NCI-H1048 (cell line): Measurements from ENCODE around the gene OPTN.
"Not testable (repeated sequence)": the region's sequence is repeated elsewhere in the genome, so short reads cannot be mapped to it uniquely, and the experiment has no call there.

Experiments used
- DNase-seq: peaks from one replicate; lab custom pipeline; 2025; lab: John Stamatoyannopoulos, UW

The OPTN gene

DNA sequence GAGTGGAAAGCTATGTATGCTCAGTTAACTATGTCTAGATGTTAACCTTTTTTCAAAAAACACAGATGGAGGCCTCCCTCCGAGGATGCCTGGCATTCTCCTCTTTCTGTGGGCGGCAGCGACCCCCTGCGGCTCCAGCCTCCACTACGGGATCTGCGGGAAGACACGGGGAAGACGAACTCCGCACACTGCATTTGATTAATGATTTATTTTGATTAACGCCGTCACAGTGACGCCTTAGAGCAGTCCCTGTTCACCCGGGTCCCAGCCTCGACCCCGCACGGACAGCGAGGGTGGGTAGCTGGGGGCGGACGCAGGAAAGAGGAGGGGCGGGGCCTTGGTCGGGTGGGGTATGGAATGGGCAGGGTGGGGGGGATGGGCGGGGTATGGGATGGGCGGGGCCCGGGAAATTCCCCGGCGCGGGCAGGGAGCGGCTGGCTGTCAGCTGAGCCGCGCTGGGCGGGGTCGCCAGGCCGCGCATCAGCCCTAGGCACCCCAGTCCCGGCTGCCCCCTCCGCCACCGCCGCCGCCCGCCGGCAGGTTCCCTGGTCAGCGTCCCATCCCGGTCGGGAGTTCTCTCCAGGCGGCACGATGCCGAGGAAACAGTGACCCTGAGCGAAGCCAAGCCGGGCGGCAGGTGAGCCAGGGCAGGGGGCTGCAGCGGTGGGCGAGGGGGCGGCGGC, at the start of gene OPTN:
TSS of gene OPTN (plus strand) at position 498 of the 683 bp plus-strand sequence. CDS start 8,960 bp downstream, outside the sequence.
- peak; percentile 38 for DNase-seq

DNA sequence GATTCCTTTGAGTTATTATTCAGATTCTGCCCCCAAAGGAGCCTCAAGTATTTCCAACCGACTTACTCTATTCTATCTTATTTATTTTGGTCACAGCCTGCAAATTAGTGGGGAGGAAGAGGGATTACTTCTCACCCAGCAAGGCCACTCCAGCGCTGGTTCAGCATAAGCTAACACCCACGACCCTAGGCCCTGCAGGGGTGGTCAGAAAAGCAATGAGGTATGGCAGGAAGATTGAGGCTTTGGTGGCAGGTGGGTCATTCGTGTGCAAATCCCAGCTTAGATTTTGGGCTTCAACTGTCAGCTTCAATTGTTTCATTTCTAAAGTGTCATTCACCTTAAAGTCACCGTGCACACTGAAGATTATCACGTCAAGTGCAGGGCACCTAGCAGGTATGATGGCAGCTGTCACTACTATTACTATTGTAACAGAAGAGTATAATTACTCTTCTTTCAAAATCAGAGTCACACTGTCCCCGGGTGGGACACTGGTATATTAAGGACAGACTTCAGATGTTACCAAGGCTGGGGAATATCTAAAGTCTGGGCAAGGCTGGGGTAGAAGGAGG, 48.8 kb upstream of the OPTN start:
- no peak for DNase-seq

DNA sequence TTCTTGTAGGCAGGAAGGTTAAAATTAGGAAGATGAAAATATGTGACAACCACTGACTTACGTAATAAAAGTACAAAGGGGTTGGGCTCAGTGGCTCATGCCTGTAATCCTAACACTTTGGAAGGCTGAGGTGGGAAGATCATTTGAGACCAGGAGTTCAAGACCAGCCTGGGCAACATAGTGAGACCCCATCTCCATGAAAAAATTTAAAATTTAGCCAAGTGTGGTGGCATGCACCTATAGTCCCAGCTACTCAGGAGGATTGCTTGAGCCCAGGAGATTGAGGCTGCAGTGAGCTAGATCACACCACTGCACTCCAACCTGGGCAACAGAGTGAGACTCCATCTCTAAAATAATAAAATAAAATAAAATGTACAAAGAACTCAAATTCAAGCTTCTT, 46.8 kb upstream of the OPTN start:
- DNase-seq = not testable (repeated sequence)

DNA sequence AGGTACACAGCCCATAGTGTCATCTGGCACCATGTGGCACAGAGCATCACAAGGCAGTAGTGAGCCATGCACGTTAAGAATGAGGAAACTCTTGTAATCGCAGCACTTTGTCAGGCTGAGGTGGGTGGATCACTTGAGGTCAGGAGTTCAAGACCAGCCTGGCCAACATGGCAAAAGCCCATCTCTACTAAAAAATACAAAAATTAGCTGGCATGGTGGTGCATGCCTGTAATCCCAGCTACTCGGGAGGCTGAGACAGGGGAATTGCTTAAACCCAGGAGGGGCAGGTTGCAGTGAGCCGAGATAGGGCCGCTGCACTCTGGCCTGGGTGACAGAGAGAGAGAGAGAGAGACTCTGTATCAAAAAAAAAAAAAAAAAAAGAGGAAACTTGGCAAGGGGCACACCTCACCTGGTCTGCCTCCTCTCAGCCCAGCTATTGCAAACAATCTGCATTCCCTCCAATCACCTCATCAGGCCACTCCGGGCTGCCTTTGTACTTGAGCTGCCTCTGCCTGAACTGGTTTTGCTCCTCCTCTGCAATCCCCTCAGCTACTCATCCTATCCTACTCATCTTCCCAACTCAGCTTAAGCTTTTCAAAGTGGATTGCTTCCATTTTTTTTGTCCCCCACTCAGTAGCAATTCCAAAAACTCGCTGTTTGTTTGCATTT, 46.0 kb upstream of the OPTN start:
- DNase-seq = no peak

DNA sequence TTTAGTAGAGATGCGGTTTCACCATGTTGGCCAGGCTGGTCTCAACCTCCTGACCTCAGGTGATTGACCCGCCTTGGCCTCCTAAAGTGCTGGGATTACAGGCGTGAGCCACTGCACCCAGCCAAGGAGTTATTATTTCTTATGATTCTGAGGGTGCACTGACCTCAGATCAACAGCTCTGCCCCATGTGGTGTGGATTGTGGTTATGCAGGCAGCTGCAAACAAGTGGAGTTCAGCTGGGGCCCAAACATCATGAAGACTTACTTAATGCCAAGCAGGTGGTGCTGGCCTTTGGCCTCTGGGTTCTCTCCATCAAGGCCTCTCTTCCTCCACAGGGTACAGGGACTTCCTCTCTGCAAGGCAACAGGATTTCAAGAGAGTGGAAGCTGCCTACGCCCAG, 45.1 kb upstream of the OPTN start:
- no peak for DNase-seq

DNA sequence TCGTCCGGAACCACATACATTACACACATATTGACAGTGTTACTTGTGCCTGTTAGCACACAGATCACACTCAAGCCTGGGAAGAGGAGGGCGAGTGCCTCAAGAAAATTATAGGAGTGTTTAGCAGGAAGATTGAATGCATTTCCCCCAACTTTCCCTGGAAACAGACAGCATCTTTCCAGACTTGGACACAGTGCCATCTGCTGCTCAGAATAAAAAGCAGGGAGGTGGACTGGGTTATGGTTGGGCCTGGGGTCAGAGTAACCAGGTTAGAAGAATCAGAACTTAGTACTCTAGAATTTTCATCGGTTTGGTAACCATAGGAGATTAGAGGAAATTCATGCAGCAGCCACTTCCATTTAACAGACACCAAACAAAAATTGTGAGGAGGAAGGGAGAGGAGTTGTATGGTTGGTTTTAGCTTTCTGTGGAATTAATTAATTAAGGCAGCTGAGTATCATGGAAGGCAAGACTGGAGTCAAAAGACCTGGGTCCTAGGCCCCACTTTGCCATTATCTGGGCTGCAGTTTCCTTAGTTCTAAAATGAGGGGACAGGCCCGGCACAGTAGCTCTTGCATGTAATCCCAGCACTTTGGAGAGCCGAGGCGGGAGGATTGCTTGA, 43.4 kb upstream of the OPTN start:
- DNase-seq = no peak

DNA sequence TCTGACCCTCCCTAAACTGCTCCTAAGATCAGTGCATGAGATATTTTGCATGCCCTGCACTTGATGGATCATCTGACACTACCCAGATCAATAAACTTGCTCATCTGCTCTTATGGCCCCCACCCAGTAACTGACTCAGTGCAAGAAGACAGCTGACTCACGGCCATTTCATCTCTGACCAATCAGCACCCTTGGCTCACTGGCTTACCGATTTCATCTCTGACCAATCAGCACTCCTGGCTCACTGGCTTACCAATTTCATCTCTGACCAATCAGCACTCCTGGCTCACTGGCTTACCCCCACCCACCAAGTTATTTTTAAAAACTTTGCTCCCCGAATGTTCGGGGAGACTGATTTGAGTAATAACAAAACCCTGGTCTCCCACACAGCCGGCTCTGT, 37.2 kb upstream of the OPTN start:
- no peak for DNase-seq

DNA sequence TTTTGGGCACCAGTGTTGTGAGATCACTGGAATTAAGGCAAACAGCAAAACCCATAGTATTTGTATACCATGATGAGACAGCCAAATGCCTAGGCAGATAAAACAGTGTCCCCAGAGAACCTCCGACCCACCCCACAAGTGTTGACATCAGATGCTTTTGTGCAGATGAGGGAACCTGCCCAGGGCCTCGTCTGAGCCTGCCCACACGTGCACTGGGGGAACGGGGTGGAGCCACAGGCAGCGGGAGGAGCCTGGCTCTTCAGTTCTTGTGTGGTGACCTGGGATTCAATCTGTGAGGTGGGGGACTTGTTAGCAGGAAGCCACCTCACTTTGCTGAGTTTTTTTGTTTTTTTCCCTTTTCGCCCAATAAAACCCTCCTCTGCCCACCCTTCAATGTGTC, 33.4 kb upstream of the OPTN start:
- no peak for DNase-seq

DNA sequence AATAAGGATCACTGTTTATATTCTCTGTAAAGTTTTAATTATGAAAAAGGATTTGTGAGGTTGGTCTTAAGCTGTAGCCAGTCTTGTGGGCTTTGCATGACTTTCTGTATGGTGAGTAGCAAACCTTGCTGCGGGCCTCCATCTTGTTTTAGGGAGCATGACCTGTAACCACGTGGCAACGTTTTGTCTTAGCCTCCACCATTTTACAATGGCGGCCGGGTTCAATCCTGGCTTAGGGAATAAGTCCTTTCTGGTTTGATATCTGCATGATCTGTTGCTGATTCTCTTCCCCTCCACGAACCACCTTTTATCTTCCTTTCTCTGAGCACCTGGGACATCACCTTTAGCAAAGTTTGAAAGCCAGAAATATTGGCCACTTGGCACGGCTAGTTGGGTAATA, 32.5 kb upstream of the OPTN start:
- DNase-seq = no peak

DNA sequence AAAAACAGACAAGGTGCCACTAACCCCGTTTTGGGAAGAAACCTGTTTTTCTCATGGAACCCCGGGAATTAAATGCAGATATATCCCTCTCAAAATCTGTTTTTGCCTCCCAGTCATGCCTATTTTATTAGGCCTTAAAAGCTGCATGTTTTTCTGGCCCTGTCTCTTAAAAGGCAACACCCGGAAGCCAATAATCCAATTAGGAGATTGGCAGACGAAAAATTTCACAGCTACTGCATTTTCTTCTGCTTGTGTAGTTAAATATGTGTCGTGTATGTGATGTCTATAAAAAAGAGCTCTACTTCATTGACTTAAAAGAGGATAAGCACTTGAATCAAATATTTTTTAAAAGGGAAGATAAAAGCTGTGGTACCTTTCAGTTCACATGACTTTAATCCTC, 31.9 kb upstream of the OPTN start:
- no peak for DNase-seq

DNA sequence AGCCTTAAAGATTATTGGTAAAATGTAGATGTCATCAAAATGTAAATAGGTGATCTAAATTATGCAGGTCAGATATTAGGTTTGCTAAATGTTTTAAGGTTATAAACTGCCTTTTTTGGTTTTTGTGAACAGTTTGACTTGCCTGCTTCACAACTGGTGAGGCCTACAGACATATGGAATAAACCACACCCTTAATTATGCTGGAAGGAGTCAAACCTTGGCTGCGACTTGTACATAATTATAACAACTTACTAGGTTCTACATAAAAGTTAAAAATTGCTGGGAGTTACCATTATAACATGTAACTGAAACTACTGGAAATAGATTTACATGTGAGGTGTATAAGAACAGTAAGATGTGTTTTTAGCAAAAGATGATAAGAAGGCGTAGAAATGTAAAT, 31.5 kb upstream of the OPTN start:
- no peak for DNase-seq

DNA sequence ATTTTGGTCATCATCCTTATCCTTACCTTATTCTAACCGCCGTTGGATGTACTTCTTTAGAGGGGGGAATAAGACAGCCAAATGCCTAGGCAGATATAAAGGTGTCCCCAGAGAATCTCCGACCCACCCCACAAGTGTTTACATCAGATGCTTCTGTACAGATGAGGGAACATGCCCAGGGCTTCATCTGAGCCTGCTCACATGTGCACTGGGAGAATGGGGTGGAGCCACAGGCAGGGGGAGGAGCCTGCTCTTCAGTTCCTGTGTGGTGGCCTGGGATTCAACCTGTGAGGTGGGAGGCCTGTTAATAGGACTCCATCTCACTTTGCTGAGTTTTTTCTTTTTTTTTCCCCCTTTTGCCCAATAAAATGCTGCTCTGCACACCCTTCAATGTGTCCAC, 27.6 kb upstream of the OPTN start:
- DNase-seq = no peak

DNA sequence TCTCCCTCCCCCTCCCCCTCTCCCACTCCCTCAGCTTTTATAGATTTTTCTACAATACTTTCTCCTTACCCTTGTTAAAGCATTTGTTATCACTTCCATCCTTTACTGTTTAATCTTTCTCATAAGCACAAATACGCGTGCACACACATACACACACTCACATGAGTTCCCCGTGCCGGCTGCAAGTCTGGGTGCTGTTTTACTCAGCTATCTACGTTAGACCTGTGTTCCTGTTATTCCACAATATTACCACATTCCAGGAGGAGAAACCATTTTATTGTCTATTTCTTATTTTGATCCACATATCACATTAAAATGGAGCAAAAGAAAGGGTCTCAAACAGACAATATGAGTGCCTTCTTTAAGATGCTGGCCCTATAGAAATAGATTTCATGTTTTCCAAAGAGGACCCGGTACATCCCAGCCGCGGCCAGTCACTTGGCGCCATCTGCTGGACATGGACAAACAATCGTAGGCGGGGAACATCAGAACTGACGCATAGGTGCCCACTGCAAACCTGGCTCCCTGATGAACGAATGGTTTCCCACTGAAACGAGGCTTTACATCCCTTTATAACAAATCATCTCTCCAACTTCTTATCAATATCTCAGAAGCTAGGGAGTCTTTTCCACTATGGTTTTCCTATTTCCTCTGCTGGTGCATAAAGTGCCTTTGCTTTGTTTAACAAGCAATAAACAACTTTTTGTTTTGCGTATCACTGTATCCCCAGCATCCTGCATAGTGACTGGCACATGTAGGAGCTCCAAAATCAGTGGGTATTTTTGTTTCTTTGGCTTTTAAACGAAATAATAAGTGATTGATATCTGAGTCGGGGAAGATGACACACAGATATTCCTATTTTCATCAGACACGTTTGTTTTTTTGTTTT, 25.2 kb upstream of the OPTN start:
- DNase-seq = peak; percentile 21

DNA sequence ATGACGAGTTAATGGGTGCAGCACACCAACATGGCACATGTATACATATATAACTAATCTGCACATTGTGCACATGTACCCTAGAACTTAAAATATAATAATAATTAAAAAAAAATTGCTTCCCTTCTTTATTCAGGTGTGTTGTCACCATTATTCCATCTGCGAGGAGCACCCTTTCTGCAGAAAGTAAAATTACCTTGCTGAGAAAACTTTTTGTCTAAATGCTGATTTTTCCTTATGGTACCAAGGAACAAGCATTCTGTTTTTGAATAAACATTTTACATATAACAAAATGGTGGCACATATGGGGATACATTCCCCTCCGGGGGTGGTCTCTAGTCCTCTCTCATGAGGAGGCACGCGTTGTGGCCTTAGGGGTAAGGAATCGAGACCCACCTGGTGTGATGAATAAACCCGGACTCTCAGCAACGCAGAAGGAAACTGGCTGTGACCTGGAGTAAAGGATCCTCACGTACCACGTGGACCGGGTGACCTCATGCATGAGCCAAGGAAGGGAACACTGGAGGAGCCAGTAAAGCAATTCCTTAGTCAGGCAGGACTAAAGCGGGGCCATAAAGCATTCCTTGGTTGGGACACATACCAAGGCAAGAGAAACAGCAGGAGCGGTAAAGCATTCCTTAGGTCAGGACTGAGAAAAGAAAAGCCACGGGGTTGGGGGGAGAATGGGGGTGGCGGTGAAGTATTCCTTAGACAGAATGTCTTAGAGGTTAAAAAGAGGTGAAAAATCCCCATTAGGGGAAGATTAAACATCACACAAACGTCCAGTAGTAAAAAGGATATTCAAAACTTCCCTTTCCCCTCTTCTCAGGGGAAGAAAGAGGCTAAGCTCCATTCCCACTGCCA, 20.8 kb upstream of the OPTN start:
- DNase-seq = no peak

DNA sequence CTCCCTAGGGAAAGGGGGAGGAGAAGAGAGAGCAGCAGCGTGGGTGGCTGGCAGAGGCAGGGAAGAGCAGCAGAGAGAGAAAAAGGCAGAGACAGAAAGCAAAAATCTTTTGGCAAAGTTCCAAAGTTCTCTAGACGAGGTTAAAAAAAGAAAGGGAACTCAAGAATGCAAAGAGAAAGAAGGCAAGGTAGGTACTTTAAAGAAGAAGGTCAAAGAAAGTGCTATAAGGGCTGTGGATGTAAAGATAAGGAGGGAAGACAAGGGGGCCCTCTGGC, 20.2 kb upstream of the OPTN start:
- DNase-seq = no peak

DNA sequence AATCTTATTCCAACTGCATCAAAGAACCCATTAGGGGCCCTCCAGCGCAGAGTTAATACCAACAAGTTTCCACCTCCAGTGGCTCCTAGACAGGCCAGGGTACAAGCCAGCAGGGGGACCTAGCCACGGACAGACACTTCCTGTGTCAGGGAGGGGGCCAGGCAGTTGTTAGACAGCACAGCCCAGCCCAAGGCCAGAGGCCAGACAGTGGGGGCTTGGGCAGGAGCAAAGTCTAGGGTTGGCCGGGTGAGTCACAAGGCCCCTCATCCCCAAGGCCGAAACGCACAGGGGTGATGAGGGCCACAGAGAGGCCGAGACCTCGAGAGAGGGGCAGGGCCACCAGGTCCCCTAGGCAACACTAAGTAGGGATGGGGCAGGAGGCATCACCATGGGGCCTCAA, 19.3 kb upstream of the OPTN start:
- no peak for DNase-seq

DNA sequence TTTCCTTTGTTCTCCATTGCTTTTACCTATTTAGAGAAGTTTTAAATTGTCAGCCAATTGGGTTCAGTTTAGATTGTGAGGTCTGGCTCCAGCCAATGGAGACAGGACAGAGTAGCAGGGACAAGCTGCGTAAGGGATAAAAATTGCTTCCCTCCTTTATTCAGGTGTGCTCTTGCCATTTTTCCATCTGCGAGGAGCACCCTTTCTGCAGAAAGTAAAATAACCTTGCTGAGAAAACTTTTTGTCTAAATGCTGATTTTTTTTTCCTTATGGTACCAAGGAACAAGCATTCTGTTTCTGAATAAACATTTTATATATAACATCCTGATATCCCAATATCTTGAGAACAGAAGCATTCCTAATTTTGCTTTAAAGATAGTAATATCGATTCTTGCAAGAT, 16.3 kb upstream of the OPTN start:
- DNase-seq = not testable (repeated sequence)

DNA sequence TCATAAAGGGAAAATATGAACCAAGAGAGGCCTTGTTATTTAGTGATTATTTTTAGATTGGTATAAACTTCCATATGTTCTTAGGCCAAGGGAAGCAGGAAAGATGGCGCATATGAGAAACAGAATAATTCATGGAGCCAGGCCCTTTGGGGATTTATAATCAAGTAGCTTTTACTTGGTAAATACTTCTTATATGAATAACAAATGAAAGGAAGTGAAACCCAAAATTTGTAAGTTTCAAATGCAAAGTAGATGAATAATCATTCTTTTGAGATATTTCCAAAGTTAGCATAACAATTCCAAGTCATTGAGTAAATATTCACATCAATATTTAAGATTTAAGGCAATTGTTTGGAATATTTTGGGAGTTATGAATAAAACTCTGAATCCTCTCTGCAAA, 13.9 kb upstream of the OPTN start:
- no peak for DNase-seq

DNA sequence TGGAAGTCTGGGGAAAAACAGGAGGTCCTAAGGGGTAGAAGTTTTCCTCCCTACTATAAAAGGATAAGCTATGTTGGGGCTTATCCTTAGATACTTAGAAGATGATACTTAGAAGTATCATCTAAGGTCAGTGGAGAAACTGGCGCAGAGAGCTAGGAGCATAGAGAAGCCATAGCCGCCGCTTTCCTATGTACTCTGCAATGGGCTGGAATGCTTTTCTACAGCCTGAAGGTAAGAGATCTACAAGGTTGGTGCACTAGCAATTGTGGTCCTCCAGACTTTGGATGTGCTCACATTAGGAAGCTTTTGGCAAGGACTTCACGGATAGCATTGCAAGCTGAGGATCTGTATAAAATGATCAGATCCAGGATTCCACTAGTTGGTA, 12.4 kb upstream of the OPTN start:
- DNase-seq = no peak

DNA sequence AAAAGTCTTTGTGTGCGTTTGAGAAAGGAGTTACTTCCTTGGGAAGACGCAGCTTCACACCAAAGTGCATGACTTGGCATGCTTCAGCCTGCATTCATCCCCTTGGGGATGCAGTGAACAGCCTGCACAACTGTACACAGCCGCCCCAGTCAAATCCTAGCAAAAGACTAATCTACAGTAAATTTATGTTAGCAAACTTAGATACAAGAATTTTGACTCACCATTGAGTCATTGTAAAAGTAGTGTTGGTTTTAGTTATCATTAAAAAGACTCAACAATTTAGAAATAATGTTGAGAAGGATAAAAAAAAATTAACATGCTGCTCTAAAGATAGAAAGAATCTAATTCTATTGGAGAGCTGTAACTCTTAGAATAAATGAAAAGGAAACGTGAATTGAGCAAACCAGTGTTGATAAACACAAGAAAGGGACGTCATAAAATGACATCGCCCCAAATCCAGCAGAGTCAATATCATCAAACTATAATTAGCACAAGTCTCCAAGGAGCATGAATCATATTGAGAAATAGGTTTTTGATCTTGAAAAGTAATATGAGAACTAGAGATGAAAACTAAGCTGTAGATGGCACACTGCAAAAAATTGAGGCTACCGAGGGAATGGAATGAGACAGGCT, 11.9 kb upstream of the OPTN start:
- DNase-seq = no peak

DNA sequence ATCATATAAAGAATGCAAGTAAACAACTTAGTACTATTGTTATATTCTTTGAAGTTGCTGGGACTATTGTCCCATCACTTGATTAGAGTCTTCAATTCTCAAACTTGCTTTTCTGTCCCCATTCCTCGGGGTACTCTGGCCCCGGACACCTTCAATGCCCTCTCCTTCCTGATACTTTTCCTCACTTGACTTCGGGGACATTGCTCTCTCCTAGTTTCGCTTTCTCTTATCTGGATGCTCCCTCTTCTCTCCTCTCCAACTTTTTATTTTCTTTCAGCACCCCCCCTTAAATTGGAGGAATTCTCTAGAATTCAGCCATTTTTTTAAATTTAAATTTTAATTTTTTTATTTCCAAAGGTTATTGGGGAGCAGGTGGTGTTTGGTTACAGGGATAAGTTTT, 10.6 kb upstream of the OPTN start:
- no peak for DNase-seq
